Small intestine (tissue), 7 donors: ENCODE measurements around the gene THSD4. TPM values are rescaled to one million over a fixed set of nuclear protein-coding genes. Genes with fewer than 3 reads are reported as not detected.

Experiments
- DNase-seq, 2 donors: peaks; one replicate each; pipeline versions ENCODE4 v3.0.0 to v3.0.0-alpha.2; 2013
- FAIRE-seq: peaks from 2 replicates; lab custom pipeline; 2012; peaks lifted over from hg19 to GRCh38; lab: Jason Lieb, UNC
- H3K27ac ChIP-seq, 3 donors: one replicate each; pipeline ENCODE4 v1.5.1; 2013; ENCODE audit warnings: low read length in 2 of 3, mild to moderate bottlenecking in 2 of 3, control low read depth in 1 of 3, inconsistent platforms in 1 of 3, low read depth in 1 of 3, moderate library complexity in 1 of 3
- H3K27me3 ChIP-seq, 3 donors: one replicate each; pipeline ENCODE4 v1.6.1; 2013; ENCODE audit warnings: low read length in 3 of 3, inconsistent platforms in 1 of 3; ENCODE audit not compliant: control insufficient read depth in 3 of 3, insufficient read depth in 3 of 3
- H3K36me3 ChIP-seq, 3 donors: one replicate each; pipeline ENCODE4 v1.6.1; 2013; ENCODE audit warnings: low read length in 3 of 3, inconsistent platforms in 1 of 3, low read depth in 1 of 3, mild to moderate bottlenecking in 1 of 3, moderate library complexity in 1 of 3; ENCODE audit not compliant: control insufficient read depth in 3 of 3, insufficient read depth in 2 of 3
- H3K4me1 ChIP-seq, 3 donors: one replicate each; pipeline ENCODE4 v1.6.1; 2013; ENCODE audit warnings: low read length in 2 of 3, inconsistent platforms in 1 of 3, low read depth in 1 of 3, mild to moderate bottlenecking in 1 of 3, moderate library complexity in 1 of 3; ENCODE audit not compliant: control insufficient read depth in 3 of 3, insufficient read depth in 2 of 3
- H3K4me3 ChIP-seq, 3 donors: one replicate each; pipeline ENCODE4 v1.5.1; 2013; ENCODE audit warnings: low read length in 3 of 3, control low read depth in 1 of 3, inconsistent platforms in 1 of 3, low read depth in 1 of 3, mild to moderate bottlenecking in 1 of 3, moderate library complexity in 1 of 3
- H3K9me3 ChIP-seq, 2 donors: one replicate each; pipeline ENCODE4 v1.6.1; 2013; ENCODE audit warnings: low read depth in 1 of 2, low read length in 1 of 2; ENCODE audit not compliant: control insufficient read depth in 2 of 2, insufficient read depth in 1 of 2
- WGBS, 3 donors: extraction: QIAGEN DNeasy Blood & Tissue Kit; methylation state at CpG; one replicate each; pipeline ENCODE4 v1.1.7; 2013; 5-methylcytosine and 5-hydroxymethylcytosine counted together
- polyA plus RNA-seq, 4 donors: library from polyadenylated mRNA; stranded (reverse) in 3 of 4; unstranded in 1 of 4; fragments of 200-250 nt in 3 of 4; fragments of 120-200 nt in 1 of 4; gene quantifications; one replicate each; pipeline versions ENCODE4 v1.2.1 to v1.2.3, GENCODE V29; 2013
- donor health status: healthy with polysubstance abuse.
- donor health status: control.
- donor health status: control.
- donor health status: Bipolar disorder and iron deficiency.
- donor health status: healthy.

Gene THSD4
- polyA plus RNA-seq, 4 donors, result 3.6 to 14.4 (median 9.7) TPM

DNA sequence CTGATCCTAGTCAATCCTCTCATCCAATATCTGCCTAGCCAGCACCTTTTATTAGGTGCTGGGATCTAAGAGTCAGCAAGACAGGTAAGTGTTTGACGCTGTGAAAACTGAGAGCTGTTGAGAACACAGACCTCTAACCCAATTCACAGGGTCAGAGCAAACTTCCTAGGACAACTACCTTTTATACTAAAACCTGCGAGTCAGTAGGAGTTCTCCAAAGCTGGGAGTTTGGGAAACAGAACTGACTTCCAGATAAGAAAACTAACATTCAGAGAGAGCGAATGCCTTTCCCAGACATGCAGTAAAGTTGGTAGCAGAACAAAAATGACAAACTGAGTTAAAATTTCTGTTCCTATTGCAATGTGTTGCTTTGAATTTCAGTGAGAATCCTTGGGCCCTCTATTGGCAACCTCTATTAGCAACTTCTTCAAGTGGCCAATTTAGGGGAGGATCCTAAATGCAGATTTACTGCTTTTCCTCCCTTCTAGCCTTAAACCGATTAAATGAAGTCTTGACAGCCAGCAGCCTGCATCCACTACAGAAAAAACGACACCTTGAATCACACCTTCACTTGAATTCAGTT is 706.4 kb downstream of the THSD4 start:
- Histone ChIP-seq H3K9me3 (peaks cover 0 to 19% of the 10 kb centered on the region in 2 donors), H3K4me1 (no peaks in the 10 kb centered on the region), H3K36me3 (peaks cover 3 to 6% (median 6%) of the 10 kb centered on the region in 3 donors), H3K27me3 (no peaks in the 10 kb centered on the region), H3K27ac (no peak overlapping the region), H3K4me3 (no peak overlapping the region)
- WGBS, 3 donors, result 89 to 95% (median 92%) methylated on average over 5 of the region's 5 CpGs
- FAIRE-seq (no peak), DNase-seq (no peak)

- Histone ChIP-seq H3K4me1 (no peaks in the 10 kb centered on the region), H3K36me3 (peaks cover 5 to 12% (median 9%) of the 10 kb centered on the region in 3 donors), H3K27me3 (no peaks in the 10 kb centered on the region), H3K27ac (no peak overlapping the region), H3K9me3 (peaks cover 0 to 16% of the 10 kb centered on the region in 2 donors), H3K4me3 (no peak overlapping the region)
- no peak for FAIRE-seq
- DNase-seq, result no peak
- WGBS, 3 donors, result 93 to 95% (median 94%) methylated on average over 3 of the region's 3 CpGs
These were observed 707.8 kb downstream of the THSD4 start for GRCh38 chr15:71822890-71823630.

- DNase-seq (no peak), FAIRE-seq (no peak)
- Histone ChIP-seq H3K4me3 (no peak overlapping the region), H3K27ac (no peak overlapping the region), H3K36me3 (peaks cover 5 to 13% (median 9%) of the 10 kb centered on the region in 3 donors), H3K9me3 (peaks cover 0 to 16% of the 10 kb centered on the region in 2 donors), H3K27me3 (no peaks in the 10 kb centered on the region), H3K4me1 (no peaks in the 10 kb centered on the region)
- 67 to 88% (median 88%) methylated on average over 3 of the region's 3 CpGs for WGBS, 3 donors
These were observed 708.5 kb downstream of the THSD4 start for GRCh38 chr15:71823801-71824200.

DNA sequence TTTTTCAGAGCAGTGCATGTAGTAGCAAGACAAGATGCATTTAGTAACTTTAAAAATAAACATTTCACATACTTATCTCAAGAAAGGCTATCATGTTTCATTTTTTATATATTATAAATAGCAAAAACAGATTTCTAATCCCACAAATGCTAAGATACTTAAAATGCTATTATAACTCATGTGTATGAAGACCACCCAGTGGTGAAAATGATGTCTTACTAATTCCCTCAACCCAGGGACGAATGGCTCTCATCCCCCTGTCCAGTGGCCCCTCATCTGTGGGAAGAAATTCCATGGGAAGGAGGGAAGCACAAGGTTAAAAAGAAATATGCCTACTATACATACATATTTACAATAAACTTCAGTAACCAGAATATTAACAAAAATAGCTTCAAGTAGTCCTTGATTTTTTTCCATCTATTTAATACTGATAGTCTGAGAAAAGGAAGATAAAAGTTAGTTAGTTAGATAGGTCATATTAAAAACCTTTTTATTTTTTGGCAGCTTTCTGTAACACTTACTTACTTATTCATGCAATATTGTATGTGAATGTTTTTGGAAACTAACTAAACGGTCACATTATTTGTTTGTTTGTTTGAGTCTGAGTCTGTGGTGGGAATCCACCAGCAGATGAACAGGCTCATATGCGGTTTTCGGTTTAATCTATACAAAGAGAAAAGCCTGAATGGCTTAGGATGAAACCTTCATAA is 709.9 kb downstream of the THSD4 start:
- H3K36me3 ChIP-seq, result peaks cover 8 to 16% (median 13%) of the 10 kb centered on the region in 3 donors
- H3K27ac ChIP-seq, result no peak overlapping the region
- WGBS, 3 donors, result 85 to 95% (median 94%) methylated on average over 4 of the region's 4 CpGs
- H3K4me1 ChIP-seq, result no peaks in the 10 kb centered on the region
- H3K4me3 ChIP-seq, result no peak overlapping the region
- FAIRE-seq (no peak), DNase-seq (no peak)
- peaks cover 0 to 16% of the 10 kb centered on the region in 2 donors for H3K9me3 ChIP-seq
- no peaks in the 10 kb centered on the region for H3K27me3 ChIP-seq

GRCh38 chr15:71826196-71826595 is 710.9 kb downstream of the THSD4 start:
- Histone ChIP-seq H3K27ac (no peak overlapping the region), H3K4me1 (no peaks in the 10 kb centered on the region), H3K36me3 (peaks cover 8 to 16% (median 13%) of the 10 kb centered on the region in 3 donors), H3K9me3 (peaks cover 0 to 9% of the 10 kb centered on the region in 2 donors), H3K27me3 (no peaks in the 10 kb centered on the region), H3K4me3 (no peak overlapping the region)
- no peak for DNase-seq
- WGBS, 3 donors, result 92 to 96% (median 95%) methylated on average over 5 of the region's 5 CpGs
- no peak for FAIRE-seq

- H3K36me3 ChIP-seq, result peaks cover 8 to 16% (median 14%) of the 10 kb centered on the region in 3 donors
- H3K27me3 ChIP-seq, result no peaks in the 10 kb centered on the region
- FAIRE-seq, result no peak
- no peak overlapping the region for H3K4me3 ChIP-seq
- WGBS, 3 donors, result 91 to 100% (median 93%) methylated on average over 2 of the region's 2 CpGs
- DNase-seq, result no peak
- H3K27ac ChIP-seq, result no peak overlapping the region
- no peaks in the 10 kb centered on the region for H3K9me3 ChIP-seq
- H3K4me1 ChIP-seq, result no peaks in the 10 kb centered on the region
These were observed 715.7 kb downstream of the THSD4 start for GRCh38 chr15:71830981-71831380.

Other genes with a start within 250 kb of the THSD4 start
- gene THAP10, start 223.0 kb upstream of the THSD4 start, polyA plus RNA-seq, result 1 to 10 TPM in 3 of 4 donors, under 1 TPM in 1; 0.89 to 2.5 (median 1.8) TPM
- gene LRRC49, start 222.6 kb upstream of the THSD4 start, polyA plus RNA-seq, result 1 to 10 TPM in 2 of 4 donors, under 1 TPM in 2; 0.81 to 3.2 (median 1.4) TPM